HG02885 (cell line): ENCODE measurements around the gene MPDZ.

Source experiments
- ATAC-seq: cut with Tn5 transposase; IDR thresholded peaks from one replicate; pipeline ENCODE4 v1.9.1; 2021; ENCODE audit warnings: mild to moderate bottlenecking; ENCODE audit not compliant: unreplicated experiment, poor library complexity

Gene MPDZ

DNA sequence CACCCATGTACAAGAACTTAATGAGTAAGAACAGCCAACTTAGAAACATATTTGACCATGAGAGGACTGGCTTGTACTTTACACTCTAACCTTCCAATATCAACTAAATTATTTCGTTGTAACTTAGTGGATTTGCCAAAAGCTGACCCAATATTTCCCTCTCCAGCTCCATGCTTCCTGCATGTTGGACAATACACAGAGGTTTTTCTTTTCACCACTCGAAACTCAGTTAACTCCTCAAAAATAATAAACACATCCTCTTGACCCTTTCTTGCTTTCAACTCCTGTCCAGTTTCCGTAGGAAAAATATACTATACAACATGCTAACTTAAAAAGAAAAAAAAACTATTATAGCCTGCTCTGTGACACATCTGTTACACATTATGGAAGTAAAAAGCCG is 188.9 kb downstream of the MPDZ start:
- no peak for ATAC-seq

GRCh38 chr9:13089666-13090065 is 189.8 kb downstream of the MPDZ start:
- no peak for ATAC-seq

GRCh38 chr9:13088720-13089427 is 190.6 kb downstream of the MPDZ start:
- peak; percentile 91 for ATAC-seq

GRCh38 chr9:13083963-13084528 is 195.4 kb downstream of the MPDZ start:
- ATAC-seq: no peak

DNA sequence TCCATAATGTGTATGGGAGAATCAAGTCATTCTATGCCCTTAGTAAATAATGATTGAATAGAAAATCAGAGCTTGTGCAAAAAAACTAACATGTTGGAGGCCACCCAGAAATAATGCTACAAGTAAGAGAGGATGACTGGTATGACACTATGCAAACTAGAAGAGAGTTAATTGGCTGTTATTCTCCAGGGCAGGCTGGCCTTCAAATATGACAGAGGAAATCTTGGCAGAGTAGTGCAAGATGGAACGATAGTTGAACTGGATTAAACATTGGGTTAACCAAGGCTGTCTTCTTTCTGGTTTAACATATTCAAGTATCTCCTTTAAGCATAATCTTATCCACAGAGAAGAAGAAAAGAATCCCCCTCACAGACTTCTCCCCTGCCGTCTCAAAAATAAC is 196.1 kb downstream of the MPDZ start:
- ATAC-seq: no peak

DNA sequence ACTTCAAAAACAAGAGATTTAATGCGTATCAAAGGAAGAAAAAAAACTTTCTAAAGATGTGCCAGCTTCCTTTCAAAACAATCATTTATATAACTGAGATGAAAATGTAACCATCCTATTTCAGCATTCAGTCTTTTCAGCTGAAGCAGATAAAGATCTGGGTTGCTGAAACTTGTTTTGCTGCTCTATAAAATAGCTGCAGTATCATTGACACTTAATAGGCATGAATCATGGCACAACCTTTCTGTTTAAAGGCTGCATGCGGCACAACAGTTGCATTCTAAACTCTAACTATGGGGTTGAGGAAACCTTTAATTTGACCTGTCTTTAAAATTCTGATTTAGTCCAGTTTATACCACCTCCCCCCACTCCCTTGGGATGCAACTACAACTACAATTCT is 196.7 kb downstream of the MPDZ start:
- ATAC-seq: no peak

DNA sequence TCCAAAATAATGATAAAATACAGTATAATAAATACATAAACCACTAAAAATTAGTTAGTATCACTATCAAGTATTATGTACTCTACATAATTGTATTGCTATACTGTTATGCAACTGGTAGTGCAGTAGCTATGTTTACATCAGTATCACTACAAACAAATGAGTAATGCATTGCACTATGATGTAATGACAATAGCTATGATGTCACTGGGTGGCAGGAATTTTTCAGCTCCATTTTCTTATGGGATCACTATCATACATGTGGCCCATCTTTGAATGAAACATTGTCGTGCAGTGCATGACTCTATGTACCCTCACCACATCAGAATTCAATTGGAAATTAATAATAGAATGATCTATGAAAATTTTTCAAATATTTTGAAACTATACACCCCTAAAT is 201.3 kb downstream of the MPDZ start:
- ATAC-seq: no peak

DNA sequence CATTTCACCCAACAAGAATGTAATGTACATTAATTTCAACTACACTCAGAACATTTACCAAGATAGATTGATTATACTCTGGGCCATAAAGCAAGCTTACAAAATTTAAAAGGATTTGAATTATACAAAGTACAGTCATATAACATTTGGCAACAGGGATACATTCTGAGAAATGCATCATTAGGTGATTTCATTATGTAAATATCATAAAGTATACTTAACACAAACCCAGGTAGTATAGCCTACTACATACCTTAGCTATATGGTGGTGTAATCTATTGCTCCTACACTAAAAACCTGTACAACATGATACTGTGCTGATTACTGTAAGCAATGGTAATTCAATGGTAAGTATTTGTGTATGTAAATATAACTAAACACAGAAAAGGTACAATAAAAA is 202.9 kb downstream of the MPDZ start:
- ATAC-seq: no peak

- no peak for ATAC-seq
Measured at GRCh38 chr9:13071921-13072320, 207.6 kb downstream of the MPDZ start.

- ATAC-seq: no peak
Measured at GRCh38 chr9:13070612-13071595, 208.6 kb downstream of the MPDZ start.

DNA sequence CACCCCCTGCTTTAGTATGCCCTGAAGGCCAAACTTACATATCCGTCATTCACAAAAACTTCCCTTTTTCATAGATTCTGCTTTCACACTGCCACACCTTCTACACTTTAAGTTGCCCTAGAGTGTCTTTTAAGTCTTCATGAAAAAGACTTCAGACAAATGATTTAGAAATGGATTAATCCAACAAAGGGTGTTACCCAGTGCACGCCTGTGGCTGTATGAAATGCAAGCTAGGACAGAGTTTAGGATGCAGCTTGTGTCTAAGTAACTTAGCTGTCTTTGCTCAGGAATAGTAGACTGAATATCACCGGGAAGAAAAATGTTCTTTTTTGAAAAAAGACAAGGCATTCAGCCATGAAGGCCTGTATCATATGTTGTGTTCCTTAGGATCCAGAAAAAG is 210.0 kb downstream of the MPDZ start:
- no peak for ATAC-seq

- no peak for ATAC-seq
Measured at GRCh38 chr9:13064676-13065075, 214.8 kb downstream of the MPDZ start.

DNA sequence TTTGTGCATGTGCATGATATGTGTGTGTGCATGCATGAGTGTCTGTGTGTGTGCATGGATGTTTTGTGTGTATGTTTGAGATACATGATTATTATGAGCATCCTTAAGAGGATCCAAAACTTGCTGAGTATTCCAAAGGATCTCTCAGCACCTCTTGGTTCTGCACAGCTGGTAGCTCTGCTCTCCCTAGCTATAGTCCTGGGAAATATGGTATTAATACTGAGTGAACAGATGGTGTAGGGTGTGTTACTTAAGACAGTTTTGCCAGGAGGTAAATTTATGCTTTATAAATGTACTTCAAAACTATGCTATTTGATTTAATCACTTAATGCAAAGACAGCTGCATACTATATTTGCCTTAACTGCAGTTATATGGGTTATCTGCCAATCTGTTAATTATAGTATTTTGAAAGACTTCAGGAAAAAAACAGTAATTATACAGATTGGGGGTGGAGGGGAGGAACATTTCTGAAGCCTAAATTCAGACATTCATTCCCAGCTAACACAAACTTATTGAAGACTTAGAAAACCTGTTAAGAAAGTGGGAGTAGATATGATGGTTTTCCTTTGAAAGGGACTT is 215.5 kb downstream of the MPDZ start:
- ATAC-seq: no peak

GRCh38 chr9:13061390-13061789 is 218.1 kb downstream of the MPDZ start:
- ATAC-seq: no peak
